K562 (cell line): ENCODE results near the gene GARIN5B. TPM values are rescaled to one million over a fixed set of nuclear protein-coding genes. Genes with fewer than 3 reads are reported as not detected.

Source experiments
- BHLHE40 ChIP-seq: IDR thresholded peaks from 2 replicates; pipeline ENCODE4 v1.6.1; 2011; ENCODE audit warnings: low read length, improper control_type of control experiment
- BRCA1 ChIP-seq, 2 experiments: fragments of 450-650 bp in 1 of 2; sonication (generic) in 1 of 2; formaldehyde crosslinking in 1 of 2; IDR thresholded peaks; 2 replicates each; pipeline versions ENCODE4 v1.5.0 to v1.6.1; 2017 to 2020; ENCODE audit warnings: mild to moderate bottlenecking in 1 of 2, missing genetic modification reagents in 1 of 2
- CHD2 ChIP-seq: IDR thresholded peaks from 2 replicates; pipeline ENCODE4 v1.6.1; 2011; ENCODE audit warnings: low read depth, low read length
- MEF2D ChIP-seq: conservative IDR thresholded peaks from 2 replicates; pipeline ENCODE4 v1.6.1; 2016; ENCODE audit warnings: low read depth, missing genetic modification characterization, missing compliant biosample characterization
- MLX ChIP-seq, 2 experiments: fragments of 450-650 bp in 1 of 2; sonication (generic) in 1 of 2; formaldehyde crosslinking; conservative IDR thresholded peaks; 2 replicates each; pipeline versions ENCODE4 v1.4.0 to v1.8.1; 2020 to 2022; ENCODE audit warnings: mild to moderate bottlenecking in 1 of 2, missing genetic modification reagents in 1 of 2
- MYBL2 ChIP-seq, 2 experiments: fragments of 450-650 bp in 1 of 2; sonication (generic) in 1 of 2; formaldehyde crosslinking in 1 of 2; IDR thresholded peaks; 2 replicates each; pipeline versions ENCODE4 v1.6.1 to v1.8.1; 2017 to 2022; ENCODE audit warnings: borderline replicate concordance in 1 of 2, inconsistent platforms in 1 of 2, low read depth in 1 of 2, mild to moderate bottlenecking in 1 of 2, missing genetic modification reagents in 1 of 2, moderate library complexity in 1 of 2
- PATZ1 ChIP-seq: fragments of 250-450 bp; sonication (Bioruptor Pico); IDR thresholded peaks from 2 replicates; pipeline ENCODE4 v1.5.0; 2020; ENCODE audit warnings: mild to moderate bottlenecking, borderline replicate concordance
- RFX7 ChIP-seq: fragments of 250-450 bp; sonication (Bioruptor Pico); IDR thresholded peaks from 2 replicates; pipeline ENCODE4 v1.5.1; 2021; ENCODE audit warnings: mild to moderate bottlenecking
- SMARCA4 ChIP-seq: fragments of 450-650 bp; IDR thresholded peaks from 2 replicates; pipeline ENCODE4 v1.6.1; 2016
- TBL1XR1 ChIP-seq, 2 experiments: IDR thresholded peaks; 2 replicates each; pipeline ENCODE4 v1.6.1; 2012; ENCODE audit warnings: improper control_type of control experiment in 2 of 2, low read length in 2 of 2, mild to moderate bottlenecking in 1 of 2
- TOE1 ChIP-seq, 2 experiments: fragments of 450-650 bp in 1 of 2; sonication (generic) in 1 of 2; formaldehyde crosslinking in 1 of 2; IDR thresholded peaks; 2 replicates each; pipeline versions ENCODE4 v1.7.1 to v1.8.0; 2016 to 2022; ENCODE audit warnings: borderline replicate concordance in 2 of 2, mild to moderate bottlenecking in 2 of 2, antibody characterized with exemption in 1 of 2, inconsistent platforms in 1 of 2, low read depth in 1 of 2, missing genetic modification reagents in 1 of 2, moderate library complexity in 1 of 2
- ZBTB8A ChIP-seq: fragments of 450-650 bp; IDR thresholded peaks from 2 replicates; pipeline ENCODE4 v1.6.1; 2018; ENCODE audit warnings: mild to moderate bottlenecking, moderate library complexity; ENCODE audit not compliant: partially characterized antibody
- ZNF408 ChIP-seq: fragments of 250-450 bp; sonication (Bioruptor Pico); IDR thresholded peaks from 2 replicates; pipeline ENCODE4 v1.4.0; 2020; ENCODE audit warnings: low read depth, mild to moderate bottlenecking, moderate library complexity
- ZNF57 ChIP-seq: fragments of 450-650 bp; formaldehyde crosslinking; IDR thresholded peaks from 2 replicates; pipeline ENCODE4 v1.4.0; 2020; ENCODE audit warnings: mild to moderate bottlenecking, moderate library complexity
- ZNF717 ChIP-seq: fragments of 250-450 bp; sonication (Bioruptor Pico); IDR thresholded peaks from 2 replicates; pipeline ENCODE4 v1.5.0; 2021
- polyA plus RNA-seq, 8 experiments: library from polyadenylated mRNA; depleted of rRNA in 4 of 8; stranded (reverse) in 5 of 8; unstranded in 3 of 8; fragments of >200 nt; fragmentation: Nextera tagmentation in 2 of 8; fragmentation: Illumina TruSeq in 1 of 8; extraction: Ambion mirVana in 2 of 8; extraction: Trizol in 1 of 8; gene quantifications; 2 replicates each; pipeline versions ENCODE4 v1.2.1 to v1.2.3, GENCODE V29; 2011 to 2014; ENCODE audit warnings: inconsistent platforms in 1 of 8, missing spikeins in 1 of 8
- total RNA-seq, 7 experiments: library from RNA; depleted of rRNA in 6 of 7; stranded (reverse); fragments of >200 nt in 6 of 7; fragmentation: Illumina TruSeq in 2 of 7; extraction: Trizol in 2 of 7; gene quantifications; 2 replicates each; pipeline versions ENCODE4 v1.2.1 to v1.2.3, GENCODE V29; 2011 to 2021; ENCODE audit warnings: low replicate concordance in 1 of 7

Gene GARIN5B
- total and polyA plus RNA-seq, 9 of the 15 experiments (the other 6 are each of a cell fraction or from before 2014, with no cell fraction given): not detected

DNA sequence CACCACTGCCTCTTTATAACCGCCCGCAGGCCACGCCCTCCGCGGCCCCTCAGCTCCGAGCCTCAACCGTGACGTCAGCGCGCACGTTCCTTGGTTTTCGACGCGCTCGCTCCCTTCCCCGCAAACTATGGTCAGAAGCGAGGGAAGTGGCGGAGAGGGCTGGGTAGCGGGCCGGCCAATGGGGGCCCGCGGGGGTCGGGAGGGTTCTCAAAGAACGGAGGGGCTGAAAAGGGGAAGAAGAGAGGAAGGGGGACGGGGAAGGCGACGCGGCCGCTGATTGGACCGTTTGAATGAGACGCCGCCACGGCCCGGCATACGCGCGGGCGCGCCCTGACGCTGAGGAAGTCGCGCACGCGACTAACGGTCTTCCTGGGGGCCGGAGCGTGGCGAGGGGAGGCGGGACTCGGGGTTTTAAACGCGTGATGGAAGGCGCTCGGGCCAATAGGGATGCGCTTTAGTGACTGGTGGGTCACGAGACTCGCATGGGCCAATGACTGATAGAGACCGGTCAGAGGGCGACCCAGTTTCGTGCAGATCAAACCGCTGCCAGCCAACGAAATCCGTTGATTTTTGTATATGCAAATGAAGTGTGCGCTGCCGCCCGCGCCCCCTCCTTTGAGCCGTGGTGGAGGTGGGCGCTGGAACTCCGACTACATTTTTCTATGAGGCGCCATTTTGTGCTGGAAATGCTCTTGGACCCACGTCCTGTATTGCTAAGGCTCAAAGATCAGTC, 44.9 kb upstream of the GARIN5B start (continued):
- TF ChIP-seq PATZ1 (CRISPR knock-in tag) (no peak), MEF2D (tag) (0 out of 2 replicates have a peak, but pooled peaks have one; percentile 14), BHLHE40 (peak; percentile 98), ZNF57 (CRISPR knock-in tag) (no peak), SMARCA4 (no peak), ZNF408 (CRISPR knock-in tag) (no peak), ZNF717 (CRISPR knock-in tag) (no peak), ZBTB8A (no peak), MYBL2 (IDR thresholded peaks at IDR 0.05; ENCODE audit: low read depth) (peak; percentile 100), MYBL2 (CRISPR knock-in tag; IDR thresholded peaks at IDR 0.05; ENCODE audit: borderline replicate concordance) (peak; percentile 100; the same call in 1 of the 2 replicates), CHD2 (peak; percentile 71), RFX7 (CRISPR knock-in tag) (no peak), TOE1 (IDR thresholded peaks at IDR 0.05; ENCODE audit: borderline replicate concordance) (peak; percentile 99), TOE1 (CRISPR knock-in tag; IDR thresholded peaks at IDR 0.05; ENCODE audit: borderline replicate concordance, low read depth) (no peak), BRCA1 (IDR thresholded peaks at IDR 0.05) (no peak), BRCA1 (CRISPR knock-in tag; IDR thresholded peaks at IDR 0.05) (no peak), TBL1XR1 (IDR thresholded peaks at IDR 0.05; ENCODE audit: low read length in 2 of 2) (no peak; a peak in 1 of 4 replicates), MLX (CRISPR knock-in tag; conservative IDR thresholded peaks at IDR 0.05) (peak in 1 of 2 experiments; percentile 91; a peak in 2 of 4 replicates)
